Neuron (in vitro differentiated cells): Measurements from ENCODE around the gene GHRL.
A peak's percentile ranks its signal among the peaks of the same experiment; 100 is the strongest.

Experiments used
- H2AFZ ChIP-seq: one replicate; pipeline ENCODE4 v1.6.1; 2013; ENCODE audit warnings: low read depth, mild to moderate bottlenecking, inconsistent platforms, low read length, moderate library complexity
- H3K27me3 ChIP-seq: one replicate; pipeline ENCODE4 v1.6.1; 2013; ENCODE audit warnings: low read length; ENCODE audit not compliant: insufficient read depth
- H3K36me3 ChIP-seq: one replicate; pipeline ENCODE4 v1.6.1; 2013; ENCODE audit warnings: low read length; ENCODE audit not compliant: insufficient read depth
- H3K4me1 ChIP-seq: one replicate; pipeline ENCODE4 v1.6.1; 2013; ENCODE audit warnings: low read length; ENCODE audit not compliant: insufficient read depth
- H3K4me3 ChIP-seq: 2 replicates; pipeline ENCODE4 v1.5.1; 2013; ENCODE audit warnings: mild to moderate bottlenecking, low read length, moderate library complexity
- H3K9me3 ChIP-seq: one replicate; pipeline ENCODE4 v1.6.1; 2013; ENCODE audit warnings: low read length

Gene GHRL

GRCh38 chr3:10255835-10256234 is 36.9 kb downstream of the GHRL start:
- peaks cover 3% of the 10 kb centered on the region for H3K4me1 ChIP-seq
- peaks cover 54% of the 10 kb centered on the region for H3K36me3 ChIP-seq
- no peaks in the 10 kb centered on the region for H3K27me3 ChIP-seq
- H3K4me3 ChIP-seq, result no peak overlapping the region
- H2AFZ ChIP-seq, result no peak overlapping the region
- peaks cover 2% of the 10 kb centered on the region for H3K9me3 ChIP-seq

- Histone ChIP-seq H3K9me3 (peaks cover 2% of the 10 kb centered on the region), H2AFZ (no peak overlapping the region), H3K4me3 (no peak overlapping the region), H3K27me3 (no peaks in the 10 kb centered on the region), H3K36me3 (peaks cover 41% of the 10 kb centered on the region), H3K4me1 (peaks cover 19% of the 10 kb centered on the region)
These were observed 39.0 kb downstream of the GHRL start for GRCh38 chr3:10253731-10254130.

- no peak overlapping the region for H2AFZ ChIP-seq
- H3K27me3 ChIP-seq, result no peaks in the 10 kb centered on the region
- peaks cover 2% of the 10 kb centered on the region for H3K9me3 ChIP-seq
- no peak overlapping the region for H3K4me3 ChIP-seq
- peaks cover 36% of the 10 kb centered on the region for H3K36me3 ChIP-seq
- peaks cover 19% of the 10 kb centered on the region for H3K4me1 ChIP-seq
These were observed 41.7 kb downstream of the GHRL start for GRCh38 chr3:10251006-10251405.

- H2AFZ ChIP-seq, result peak overlapping the region; percentile 80
- no peaks in the 10 kb centered on the region for H3K27me3 ChIP-seq
- H3K9me3 ChIP-seq, result peaks cover 2% of the 10 kb centered on the region
- H3K36me3 ChIP-seq, result peaks cover 31% of the 10 kb centered on the region
- H3K4me3 ChIP-seq, result peak overlapping the region; percentile 63
- H3K4me1 ChIP-seq, result peaks cover 19% of the 10 kb centered on the region
These were observed 42.9 kb downstream of the GHRL start for GRCh38 chr3:10249833-10250232.

GRCh38 chr3:10248984-10249748 is 43.6 kb downstream of the GHRL start:
- H3K9me3 ChIP-seq, result peaks cover 2% of the 10 kb centered on the region
- H3K36me3 ChIP-seq, result peaks cover 25% of the 10 kb centered on the region
- peaks cover 19% of the 10 kb centered on the region for H3K4me1 ChIP-seq
- no peaks in the 10 kb centered on the region for H3K27me3 ChIP-seq
- H2AFZ ChIP-seq, result peak overlapping the region; percentile 80
- H3K4me3 ChIP-seq, result peak overlapping the region; percentile 63

- Histone ChIP-seq H3K36me3 (peaks cover 17% of the 10 kb centered on the region), H3K4me1 (peaks cover 19% of the 10 kb centered on the region), H2AFZ (peak within 1 kb of the TSS; percentile 80), H3K4me3 (peak within 1 kb of the TSS; percentile 63), H3K9me3 (peaks cover 2% of the 10 kb centered on the region), H3K27me3 (no peaks in the 10 kb centered on the region)
These were observed 44.4 kb downstream of the GHRL start, which contains the start of gene TATDN2 for GRCh38 chr3:10248184-10248983. TSS of gene TATDN2 (plus strand) at chr3:10248459. CDS start at chr3:10249201, 742 bp downstream.

GRCh38 chr3:10247679-10248183 is 45.0 kb downstream of the GHRL start:
- peaks cover 12% of the 10 kb centered on the region for H3K36me3 ChIP-seq
- no peaks in the 10 kb centered on the region for H3K27me3 ChIP-seq
- peak overlapping the region; percentile 63 for H3K4me3 ChIP-seq
- peaks cover 2% of the 10 kb centered on the region for H3K9me3 ChIP-seq
- H3K4me1 ChIP-seq, result peaks cover 19% of the 10 kb centered on the region
- peak overlapping the region; percentile 80 for H2AFZ ChIP-seq

GRCh38 chr3:10245081-10245712 is 47.5 kb downstream of the GHRL start:
- no peak overlapping the region for H3K4me3 ChIP-seq
- H3K36me3 ChIP-seq, result no peaks in the 10 kb centered on the region
- H3K4me1 ChIP-seq, result peaks cover 10% of the 10 kb centered on the region
- no peaks in the 10 kb centered on the region for H3K27me3 ChIP-seq
- no peak overlapping the region for H2AFZ ChIP-seq
- H3K9me3 ChIP-seq, result no peaks in the 10 kb centered on the region

GRCh38 chr3:10244009-10244408 is 48.7 kb downstream of the GHRL start:
- no peak overlapping the region for H3K4me3 ChIP-seq
- H3K4me1 ChIP-seq, result no peaks in the 10 kb centered on the region
- no peaks in the 10 kb centered on the region for H3K9me3 ChIP-seq
- H2AFZ ChIP-seq, result no peak overlapping the region
- H3K27me3 ChIP-seq, result no peaks in the 10 kb centered on the region
- H3K36me3 ChIP-seq, result no peaks in the 10 kb centered on the region

- Histone ChIP-seq H3K27me3 (no peaks in the 10 kb centered on the region), H3K4me1 (no peaks in the 10 kb centered on the region), H2AFZ (no peak overlapping the region), H3K9me3 (no peaks in the 10 kb centered on the region), H3K4me3 (no peak overlapping the region), H3K36me3 (no peaks in the 10 kb centered on the region)
These were observed 50.3 kb downstream of the GHRL start for GRCh38 chr3:10242182-10243065.

GRCh38 chr3:10240799-10241198 is 51.9 kb downstream of the GHRL start:
- Histone ChIP-seq H3K4me1 (no peaks in the 10 kb centered on the region), H2AFZ (no peak overlapping the region), H3K9me3 (no peaks in the 10 kb centered on the region), H3K4me3 (no peak overlapping the region), H3K36me3 (no peaks in the 10 kb centered on the region), H3K27me3 (no peaks in the 10 kb centered on the region)
